GM19463 (cell line): Measurements from ENCODE around the gene CENPF.

ENCODE experiments used
- ATAC-seq: cut with Tn5 transposase; IDR thresholded peaks from one replicate; pipeline ENCODE4 v1.9.1; 2021; ENCODE audit warnings: mild to moderate bottlenecking, moderate library complexity; ENCODE audit not compliant: unreplicated experiment

CENPF gene

DNA sequence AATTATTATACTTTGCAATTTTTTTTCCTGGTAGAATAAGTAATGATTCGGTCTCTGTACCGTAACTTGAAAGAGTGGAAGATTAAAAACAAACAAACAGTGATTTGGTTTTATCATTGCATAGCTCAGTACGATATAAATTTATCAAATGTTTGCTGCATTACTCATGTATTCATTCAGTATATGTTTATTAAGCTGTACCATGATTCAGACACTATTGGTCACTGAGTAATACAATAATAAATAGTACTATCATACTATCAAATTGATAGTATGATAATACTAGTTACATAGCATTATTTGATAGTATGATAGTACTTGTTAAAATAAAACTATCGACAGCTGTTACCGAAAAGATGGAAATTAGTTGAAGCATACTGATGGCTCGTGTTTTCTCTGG lies 12.1 kb downstream of the CENPF start:
- ATAC-seq, result no peak

- ATAC-seq, result no peak
These were observed 12.9 kb downstream of the CENPF start for GRCh38 chr1:214615871-214616270.

- ATAC-seq, result no peak
These were observed 14.3 kb downstream of the CENPF start for GRCh38 chr1:214617246-214617645.

DNA sequence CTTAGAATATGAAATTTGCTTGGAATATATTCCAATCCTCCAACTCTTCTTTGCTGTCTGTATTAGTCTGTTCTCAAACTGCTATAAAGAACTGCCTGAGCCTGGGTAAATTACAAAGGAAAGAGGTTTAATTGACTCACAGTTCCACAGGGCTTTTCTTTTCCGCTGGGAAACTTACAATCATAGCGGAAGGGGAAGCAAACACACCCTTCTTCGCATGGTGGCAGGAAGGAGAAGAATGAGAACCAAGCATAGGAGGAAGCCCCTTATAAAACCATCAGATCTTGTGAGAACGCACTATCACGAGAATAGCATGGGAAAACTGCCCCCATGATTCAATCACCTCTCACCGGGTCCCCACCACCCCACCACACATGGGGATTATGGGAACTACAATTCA lies 14.8 kb downstream of the CENPF start:
- ATAC-seq, result no peak

DNA sequence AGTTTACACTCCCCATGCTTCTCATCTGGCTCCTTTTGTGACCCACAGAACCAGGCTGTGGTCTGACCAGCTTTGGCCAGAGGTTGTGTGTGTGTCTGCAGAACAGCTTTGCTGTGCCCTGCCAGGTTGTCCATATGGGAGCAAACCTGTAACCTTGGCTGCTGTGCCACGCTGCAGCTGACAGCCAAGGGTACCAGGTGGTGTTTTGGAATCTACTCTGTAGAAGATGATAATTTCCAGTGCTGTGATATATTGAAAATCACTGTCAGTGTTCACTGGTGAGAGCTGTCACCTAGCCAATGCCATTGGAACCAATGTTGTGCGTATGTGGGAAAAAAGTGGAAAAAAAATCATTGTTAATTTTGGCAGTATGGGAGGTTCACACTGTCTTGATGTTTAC lies 18.2 kb downstream of the CENPF start:
- no peak for ATAC-seq

- ATAC-seq, result peak; percentile 41
These were observed 20.4 kb downstream of the CENPF start for GRCh38 chr1:214623430-214623829.

DNA sequence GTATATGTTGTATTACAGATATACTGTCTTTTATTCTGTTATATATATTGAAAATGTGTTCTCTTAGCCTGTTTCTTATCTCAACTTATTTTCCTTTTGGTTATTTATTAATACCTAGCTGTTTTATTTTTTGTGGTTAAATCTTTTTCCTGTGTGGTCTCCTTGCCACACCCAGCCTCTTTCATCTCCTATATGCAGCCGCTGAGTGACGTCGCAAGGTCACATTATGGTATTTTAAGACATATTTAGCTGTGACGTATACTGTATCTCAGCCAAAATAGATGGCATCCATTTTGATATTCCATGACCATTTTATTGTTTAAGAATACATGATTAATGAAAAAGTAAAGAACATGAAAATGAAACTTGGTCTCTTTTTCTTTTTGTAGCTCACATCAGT lies 29.1 kb downstream of the CENPF start:
- no peak for ATAC-seq

GRCh38 chr1:214633686-214634085 lies 30.7 kb downstream of the CENPF start:
- no peak for ATAC-seq

GRCh38 chr1:214634267-214634666 lies 31.3 kb downstream of the CENPF start:
- no peak for ATAC-seq

DNA sequence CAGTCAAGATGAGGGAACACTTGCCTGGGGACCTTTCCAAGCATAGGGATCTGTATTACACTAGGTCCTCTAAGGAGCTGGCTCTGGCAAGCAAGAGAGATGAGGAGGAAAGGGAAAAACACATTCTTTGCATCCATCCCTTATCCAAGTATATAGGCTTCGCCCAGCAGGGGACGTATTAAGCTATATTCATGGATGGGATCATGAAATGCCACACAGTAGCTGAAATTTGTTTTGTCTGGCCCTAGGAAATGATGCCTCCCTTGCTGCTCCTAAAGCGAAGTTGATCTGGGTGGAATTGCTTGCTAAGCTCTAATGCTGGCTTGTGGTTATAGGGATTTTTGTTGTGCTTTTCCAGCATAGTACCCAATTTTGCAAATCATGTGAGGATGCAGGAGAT lies 32.1 kb downstream of the CENPF start:
- ATAC-seq, result no peak

GRCh38 chr1:214635506-214635905 lies 32.5 kb downstream of the CENPF start:
- no peak for ATAC-seq

DNA sequence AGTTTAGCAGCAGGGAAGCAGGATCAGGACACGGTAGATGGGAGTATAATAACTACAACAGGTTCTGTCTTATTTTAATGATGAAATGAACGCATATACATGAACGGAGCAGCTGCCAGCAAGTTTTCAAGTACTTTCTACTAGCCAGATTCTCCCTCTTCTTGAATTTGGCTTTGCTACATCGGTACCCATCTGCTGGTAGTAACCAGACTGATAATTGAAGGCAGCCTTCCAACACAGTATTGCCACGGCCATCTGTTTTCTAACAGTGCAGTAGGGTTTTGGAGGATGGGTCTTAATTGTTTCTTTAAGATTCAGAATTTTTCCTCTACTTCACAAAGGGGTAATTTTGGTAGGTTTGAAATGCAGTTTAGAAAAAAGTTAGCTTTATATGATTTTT lies 33.4 kb downstream of the CENPF start:
- ATAC-seq, result no peak

- no peak for ATAC-seq
These were observed 34.1 kb downstream of the CENPF start for GRCh38 chr1:214637125-214637524.

DNA sequence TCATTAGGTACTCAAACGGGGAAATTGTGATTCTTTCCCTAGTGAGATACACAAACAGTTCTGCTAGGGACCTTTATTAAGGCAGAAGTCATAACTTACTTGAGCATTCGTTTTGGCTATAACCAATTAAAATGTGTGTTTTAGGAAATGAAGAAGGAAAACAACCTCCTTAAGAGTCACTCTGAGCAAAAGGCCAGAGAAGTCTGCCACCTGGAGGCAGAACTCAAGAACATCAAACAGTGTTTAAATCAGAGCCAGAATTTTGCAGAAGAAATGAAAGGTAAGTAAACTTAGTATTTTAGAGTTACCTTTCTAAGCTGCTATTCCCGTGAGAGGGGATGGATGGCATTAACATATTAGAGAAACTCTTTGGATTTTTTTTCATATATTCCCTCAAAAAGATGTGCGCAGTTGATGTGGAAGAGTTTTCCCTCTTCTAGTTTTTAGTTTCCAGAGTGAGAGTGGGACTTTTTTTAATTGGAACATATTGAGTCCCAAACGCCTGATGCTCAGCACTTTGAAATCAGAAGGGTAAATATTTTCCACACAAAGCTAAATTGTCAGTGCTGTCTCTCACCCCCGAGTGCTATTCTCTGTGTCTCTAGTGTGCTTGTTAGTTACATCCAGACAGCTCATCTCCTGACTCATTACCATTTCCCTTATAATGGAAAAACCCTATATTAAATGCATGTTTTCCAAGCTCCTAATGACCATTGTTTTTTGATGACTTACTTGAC lies 34.9 kb downstream of the CENPF start:
- peak; percentile 54 for ATAC-seq

GRCh38 chr1:214638459-214638807 lies 35.4 kb downstream of the CENPF start:
- no peak for ATAC-seq

DNA sequence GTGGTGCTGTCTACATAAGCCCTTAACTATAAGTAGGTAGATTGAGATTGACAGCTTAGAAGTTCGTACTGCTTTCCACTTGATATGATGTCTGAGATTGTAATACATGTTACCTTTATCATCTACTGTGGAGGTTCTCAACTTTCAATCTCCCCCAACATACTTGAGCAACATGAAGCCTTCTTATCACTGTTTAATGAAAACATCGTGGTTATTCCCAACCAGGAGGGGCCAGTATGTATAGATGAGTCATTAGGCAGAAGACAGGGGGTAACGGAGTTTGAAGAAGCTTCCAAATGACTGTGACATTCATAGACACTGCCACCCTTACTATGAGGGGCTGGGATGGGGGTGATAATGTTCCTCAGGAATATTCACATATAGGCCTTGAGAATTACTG lies 36.0 kb downstream of the CENPF start:
- no peak for ATAC-seq

- no peak for ATAC-seq
These were observed 37.6 kb downstream of the CENPF start for GRCh38 chr1:214640431-214641213.

- ATAC-seq, result no peak
These were observed 38.4 kb downstream of the CENPF start for GRCh38 chr1:214641214-214641895.

DNA sequence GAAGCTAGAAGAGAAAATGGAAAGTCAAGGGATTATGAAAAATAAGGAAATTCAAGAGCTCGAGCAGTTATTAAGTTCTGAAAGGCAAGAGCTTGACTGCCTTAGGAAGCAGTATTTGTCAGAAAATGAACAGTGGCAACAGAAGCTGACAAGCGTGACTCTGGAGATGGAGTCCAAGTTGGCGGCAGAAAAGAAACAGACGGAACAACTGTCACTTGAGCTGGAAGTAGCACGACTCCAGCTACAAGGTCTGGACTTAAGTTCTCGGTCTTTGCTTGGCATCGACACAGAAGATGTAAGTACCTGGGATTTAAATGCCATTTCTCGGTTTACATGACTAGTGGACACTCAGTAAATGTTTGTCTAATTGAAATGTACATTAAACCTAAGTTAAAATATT lies 40.0 kb downstream of the CENPF start:
- no peak for ATAC-seq

DNA sequence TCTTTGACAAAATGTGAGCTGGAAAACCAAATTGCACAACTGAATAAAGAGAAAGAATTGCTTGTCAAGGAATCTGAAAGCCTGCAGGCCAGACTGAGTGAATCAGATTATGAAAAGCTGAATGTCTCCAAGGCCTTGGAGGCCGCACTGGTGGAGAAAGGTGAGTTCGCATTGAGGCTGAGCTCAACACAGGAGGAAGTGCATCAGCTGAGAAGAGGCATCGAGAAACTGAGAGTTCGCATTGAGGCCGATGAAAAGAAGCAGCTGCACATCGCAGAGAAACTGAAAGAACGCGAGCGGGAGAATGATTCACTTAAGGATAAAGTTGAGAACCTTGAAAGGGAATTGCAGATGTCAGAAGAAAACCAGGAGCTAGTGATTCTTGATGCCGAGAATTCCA lies 42.7 kb downstream of the CENPF start:
- ATAC-seq, result no peak

GRCh38 chr1:214648801-214649200 lies 45.8 kb downstream of the CENPF start:
- no peak for ATAC-seq

GRCh38 chr1:214649607-214650006 lies 46.6 kb downstream of the CENPF start:
- no peak for ATAC-seq
